ENCODE results near the gene ZBED2.

The ZBED2 gene

DNA sequence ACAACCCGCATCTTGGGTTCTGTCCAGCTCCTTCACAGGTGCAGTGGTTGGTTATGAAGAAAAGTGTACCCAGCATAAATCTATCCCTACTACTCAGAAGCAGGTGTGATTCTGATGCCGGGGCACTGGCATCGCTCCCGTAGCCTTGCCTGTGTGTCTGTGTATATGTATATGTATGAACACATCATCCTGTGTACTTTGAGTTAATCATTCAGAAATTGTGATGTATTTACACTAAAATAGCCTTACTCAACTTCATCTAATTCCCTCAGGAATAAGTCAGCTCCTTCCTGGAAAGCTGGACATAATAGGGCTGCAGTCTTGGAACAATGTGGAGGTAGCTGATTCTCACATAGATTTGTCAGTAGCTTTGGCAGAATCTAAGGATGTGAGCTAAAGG, 6.7 kb upstream of the ZBED2 start:
- DNase-seq: no peak

DNA sequence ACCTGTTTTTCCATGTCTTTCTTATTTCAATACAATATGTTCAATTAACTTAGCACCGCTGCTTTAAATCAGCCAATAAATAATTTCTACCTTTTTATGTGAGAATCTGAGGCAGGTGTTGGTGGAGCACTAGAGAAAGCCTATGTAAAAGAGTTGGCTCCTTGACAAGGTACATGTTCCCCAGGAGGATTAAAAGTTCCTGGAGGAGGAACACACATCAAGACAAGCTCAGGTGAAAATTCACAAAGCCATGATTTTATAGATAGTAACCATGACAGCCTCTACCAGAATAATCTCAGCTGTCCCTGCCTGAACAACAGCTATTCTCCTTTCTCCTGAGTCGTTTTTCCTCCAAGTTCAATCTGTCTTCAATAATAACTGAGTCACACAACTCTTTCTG, 3.4 kb upstream of the ZBED2 start:
- DNase-seq: no peak

DNA sequence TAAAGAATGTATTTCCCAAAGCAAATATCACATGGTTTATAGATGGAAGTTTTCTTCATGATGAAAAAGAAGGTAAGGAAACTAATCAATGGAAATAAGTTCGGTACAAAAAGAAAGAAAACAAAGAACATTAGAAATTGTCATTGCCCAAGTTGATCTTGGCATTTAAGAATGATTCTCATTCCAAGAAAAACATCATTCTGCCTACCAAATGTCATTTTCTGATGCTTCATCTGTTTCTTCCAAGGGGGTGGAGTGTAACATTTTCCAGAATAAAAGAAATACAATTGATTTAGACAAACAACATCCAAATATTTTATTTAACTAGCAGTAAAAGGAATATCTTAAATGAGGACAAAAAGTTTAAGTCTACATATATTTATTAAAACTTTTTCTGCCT, 3.0 kb upstream of the ZBED2 start:
- no peak for DNase-seq

DNA sequence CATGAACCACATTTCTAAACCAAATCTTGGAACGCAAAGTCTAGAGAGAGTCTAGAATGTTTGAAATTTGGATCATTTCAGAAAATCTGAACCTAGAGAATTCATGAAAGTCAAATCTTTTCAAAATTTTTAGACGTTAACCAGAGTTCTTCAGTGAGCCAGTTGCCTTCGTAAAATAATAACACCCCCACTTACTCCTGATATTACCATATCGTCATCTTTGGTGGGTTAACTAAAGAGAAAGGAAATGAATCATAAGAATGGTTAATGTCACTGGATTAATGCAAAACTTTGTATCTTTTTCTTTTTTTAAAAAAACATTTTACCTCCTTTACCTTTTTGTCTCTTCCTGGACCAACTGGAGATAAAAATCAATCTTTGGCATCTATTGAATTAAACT, 1.2 kb upstream of the ZBED2 start:
- no peak for DNase-seq

DNA sequence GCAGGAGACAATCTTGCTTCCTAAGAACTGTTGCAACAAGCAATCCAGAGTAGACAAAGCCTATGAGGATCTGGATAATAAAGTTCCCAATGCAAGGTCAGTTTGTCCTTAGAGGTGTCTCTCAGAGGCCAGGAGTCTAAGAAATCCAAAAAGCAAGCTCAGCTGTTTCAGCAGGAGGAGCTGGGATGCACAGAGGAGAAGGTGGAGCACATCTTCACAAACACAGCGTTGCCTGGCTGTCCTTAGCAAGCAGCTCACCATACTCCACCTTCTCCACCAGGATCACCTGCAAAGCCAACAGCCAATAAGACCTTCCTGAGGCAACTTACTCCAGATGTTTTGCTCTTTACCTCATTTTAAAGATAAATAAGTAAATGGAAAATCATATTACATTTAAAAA, 365 bp downstream of the ZBED2 start:
- DNase-seq: no peak

DNA sequence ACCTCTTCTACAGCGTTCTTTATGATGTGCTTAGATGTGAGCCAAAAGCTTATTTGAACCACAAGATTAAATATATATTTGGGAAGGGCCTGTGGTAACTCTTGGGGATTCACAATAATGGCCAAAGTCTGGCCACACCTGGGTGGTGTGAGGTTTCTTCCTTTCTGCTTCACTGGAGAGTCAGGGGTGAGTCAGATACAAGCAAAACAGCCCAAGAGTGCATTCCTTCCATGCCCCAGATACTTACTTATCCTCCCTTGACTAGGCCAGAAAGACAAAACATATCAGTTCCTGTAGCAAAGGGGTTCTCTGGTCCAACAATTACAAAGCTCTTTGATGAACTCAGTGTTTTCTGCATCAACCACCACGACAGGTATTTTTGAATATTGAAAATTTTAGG, 941 bp downstream of the ZBED2 start:
- no peak for DNase-seq

DNA sequence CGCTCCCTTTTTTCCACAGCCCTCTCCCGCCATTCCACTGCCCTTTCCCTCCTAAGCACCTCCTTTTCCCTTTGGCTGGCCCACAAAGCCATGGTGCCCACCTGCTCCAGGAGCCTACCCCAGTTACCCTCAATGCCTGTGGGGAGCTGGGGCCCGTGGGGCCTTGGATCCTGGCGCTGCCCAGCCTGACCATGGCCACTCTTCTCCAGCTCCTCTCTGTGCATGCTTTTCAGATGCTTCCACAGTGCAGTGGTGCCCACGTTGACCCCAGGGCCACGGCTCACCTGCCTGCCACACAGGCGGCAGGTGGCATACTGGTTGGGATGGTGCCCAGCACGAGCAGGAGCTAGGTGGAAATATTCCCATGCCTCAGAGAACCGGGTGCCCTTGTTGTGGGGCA, 1.5 kb downstream of the ZBED2 start:
- DNase-seq: no peak

DNA sequence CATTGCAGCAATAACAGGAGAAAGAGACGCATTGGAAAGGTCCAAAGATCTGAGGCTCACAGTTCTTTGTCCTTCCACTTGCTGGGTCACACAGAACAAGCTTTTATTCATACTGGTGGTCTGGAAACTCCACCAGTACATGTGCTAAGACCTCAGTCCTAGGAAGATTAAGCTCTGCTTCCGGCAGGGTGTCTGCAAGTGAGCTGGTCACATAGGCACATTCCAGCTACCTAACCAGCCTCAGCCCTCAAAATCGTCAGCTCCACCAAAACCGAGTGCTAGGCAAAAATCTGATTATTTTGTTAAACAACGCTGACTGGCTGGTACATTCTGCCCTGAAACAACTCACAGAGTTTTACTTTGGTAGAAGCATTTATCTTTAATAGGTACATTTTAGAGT, 2.2 kb downstream of the ZBED2 start:
- DNase-seq: no peak

DNA sequence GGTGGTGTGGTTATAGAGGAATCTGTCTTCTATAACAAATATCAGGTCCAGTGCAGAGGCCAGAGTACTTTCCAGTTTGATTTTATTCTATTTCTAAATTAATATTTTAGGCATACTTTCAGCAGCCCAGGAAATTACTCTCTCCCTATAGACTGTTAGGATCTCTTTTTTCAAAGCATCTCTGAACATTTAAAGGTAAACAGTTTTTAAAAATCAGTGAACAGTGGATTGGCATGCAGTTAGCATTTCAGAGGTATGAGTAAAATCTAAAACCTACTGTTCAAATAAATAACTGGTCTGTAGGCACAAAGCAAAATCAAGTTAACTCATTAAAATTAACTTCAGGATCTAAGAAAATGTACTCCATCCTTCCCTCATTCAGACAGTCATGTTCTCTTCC, 3.0 kb downstream of the ZBED2 start:
- DNase-seq: no peak

DNA sequence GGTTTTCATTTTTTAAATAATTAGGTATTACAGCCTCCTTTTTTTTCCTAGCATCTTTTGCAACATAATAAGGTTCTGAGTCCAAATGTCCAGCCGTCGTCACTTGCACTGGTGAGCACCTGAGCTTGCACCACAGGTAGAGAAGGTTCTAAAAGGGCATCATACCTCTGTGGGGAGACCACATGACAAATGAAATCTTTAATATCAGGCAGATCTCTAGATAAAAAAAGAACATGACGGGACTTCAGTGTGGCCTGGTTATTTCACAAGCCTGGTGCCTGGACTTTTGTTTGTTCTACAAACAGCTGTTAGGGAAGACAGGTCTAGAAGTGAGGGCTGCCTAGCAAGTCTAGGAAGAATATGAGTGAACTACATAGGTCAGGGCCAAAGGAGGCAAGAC, 3.6 kb downstream of the ZBED2 start:
- no peak for DNase-seq

DNA sequence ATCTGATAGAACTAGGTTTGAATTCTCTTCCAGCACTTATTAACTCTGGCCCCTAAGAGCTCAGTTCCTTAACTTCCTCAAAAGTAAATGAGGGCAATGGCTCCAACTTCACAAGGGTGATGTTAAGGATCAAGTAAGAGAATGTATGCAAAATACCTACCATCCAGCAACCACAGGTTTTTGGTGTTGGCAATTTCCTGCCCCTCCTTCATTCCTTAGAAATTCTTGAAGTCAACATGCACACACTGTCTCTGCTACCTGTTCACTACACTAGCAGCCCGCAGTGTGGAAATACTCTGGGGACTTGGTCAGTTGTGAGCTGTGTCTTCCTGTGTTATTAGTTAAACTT, 5.0 kb downstream of the ZBED2 start:
- no peak for DNase-seq

DNA sequence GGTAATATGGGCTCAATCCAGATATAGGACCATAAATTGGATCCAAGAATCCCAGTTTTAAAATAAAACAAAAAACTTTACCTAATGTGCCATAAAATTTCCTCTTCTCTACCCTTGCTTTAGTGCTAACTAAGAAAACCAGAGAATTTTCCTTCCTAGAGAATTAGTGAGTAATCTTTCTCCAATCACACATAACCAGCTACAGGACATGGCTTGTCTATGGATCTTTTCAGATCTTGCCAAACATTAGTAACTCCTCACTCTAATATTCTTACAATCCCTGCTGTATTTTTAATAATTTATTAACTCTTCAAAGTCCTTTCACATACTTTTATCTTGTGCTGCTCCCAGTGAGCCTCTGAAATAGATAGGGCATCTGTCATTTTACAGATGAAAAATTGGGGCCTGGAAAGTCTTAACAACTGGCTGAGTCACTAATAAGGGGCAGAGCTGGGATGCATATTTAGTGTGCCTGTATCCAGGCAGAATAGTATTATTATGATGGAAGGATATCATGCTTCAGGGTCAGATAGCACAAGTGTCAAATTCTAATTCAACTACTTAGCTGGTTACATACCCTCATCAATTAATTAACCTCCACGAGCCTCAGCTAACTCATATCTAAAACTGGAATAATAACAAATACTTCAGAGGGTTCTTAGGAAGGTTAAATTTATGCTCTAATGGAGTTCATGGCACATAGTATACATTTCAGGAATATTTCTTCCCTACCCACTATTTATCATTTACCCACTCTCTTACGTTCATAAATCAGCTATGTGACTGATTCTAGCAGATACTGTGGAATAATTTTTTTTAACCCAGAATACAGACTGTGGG, 5.6 kb downstream of the ZBED2 start:
- DNase-seq: no peak

DNA sequence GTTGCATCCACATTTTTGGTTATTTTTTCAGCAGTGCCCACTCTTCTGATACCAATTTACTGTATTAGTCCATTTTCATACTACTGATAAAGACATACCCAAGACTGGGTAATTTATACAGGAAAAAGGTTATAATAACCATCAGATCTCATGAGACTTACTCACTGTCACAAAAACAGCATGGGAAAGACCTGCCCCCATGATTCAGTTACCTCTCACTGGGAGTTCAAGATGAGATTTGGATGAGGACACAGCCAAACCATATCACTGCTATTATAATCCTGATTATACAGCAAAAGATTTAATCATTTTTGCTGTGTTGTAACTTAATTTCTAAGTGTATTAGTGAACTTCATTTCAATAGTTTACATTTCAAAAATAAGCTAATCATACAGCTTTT, 6.6 kb downstream of the ZBED2 start:
- no peak for DNase-seq

DNA sequence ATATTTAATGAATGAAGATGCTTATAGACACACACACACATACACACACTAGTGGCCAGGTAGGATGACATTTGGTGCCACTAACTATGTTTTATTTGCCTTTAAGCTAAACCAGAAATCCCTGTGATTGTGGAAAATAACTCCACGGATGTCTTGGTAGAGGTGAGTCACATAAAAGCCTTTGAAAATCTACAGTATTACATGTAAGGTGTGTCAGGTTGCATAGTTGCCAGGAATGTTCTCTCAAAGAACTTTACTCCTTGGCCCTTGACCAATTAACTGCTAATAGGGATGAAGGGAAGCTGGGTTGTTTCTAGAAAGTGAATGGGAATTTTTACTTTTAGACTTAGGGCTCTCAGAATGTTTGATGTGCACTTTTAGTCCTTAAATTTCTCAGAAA, 9.9 kb downstream of the ZBED2 start:
- DNase-seq: no peak

DNA sequence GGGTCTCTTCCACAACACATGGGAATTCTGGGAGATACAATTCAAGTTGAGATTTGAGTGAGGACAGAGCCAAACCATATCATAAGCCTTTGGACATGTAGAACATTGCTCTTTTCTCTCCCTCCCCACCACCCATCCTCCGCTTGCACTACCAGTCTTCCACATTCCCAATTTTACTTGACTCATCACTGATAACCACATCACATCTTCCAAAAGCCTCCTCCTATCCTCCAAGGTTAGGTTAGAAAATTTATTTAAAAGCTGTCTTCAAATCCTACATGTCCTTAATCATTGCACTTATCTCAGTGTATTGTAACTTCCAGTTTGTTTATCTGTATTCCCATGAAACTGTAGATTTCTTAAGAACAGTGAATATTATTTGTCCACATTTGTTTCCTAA, 10.4 kb downstream of the ZBED2 start:
- no peak for DNase-seq

DNA sequence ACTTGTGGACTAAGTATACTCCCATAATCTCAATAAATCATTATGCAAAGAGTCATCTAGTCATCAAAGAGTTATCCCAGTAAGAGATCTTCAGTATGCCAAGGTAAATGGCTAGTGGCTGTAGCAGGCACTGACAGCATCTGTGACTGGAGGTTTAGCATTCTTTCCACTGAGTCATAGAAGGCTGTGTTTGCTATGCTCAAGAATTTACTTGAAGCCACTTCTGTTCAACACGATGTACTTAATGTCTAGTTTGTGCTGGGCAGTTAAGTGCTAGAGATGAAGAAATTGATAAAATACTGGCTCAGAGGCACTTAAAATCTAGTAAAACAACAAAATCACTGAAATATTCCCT, 13.0 kb downstream of the ZBED2 start:
- no peak for DNase-seq

DNA sequence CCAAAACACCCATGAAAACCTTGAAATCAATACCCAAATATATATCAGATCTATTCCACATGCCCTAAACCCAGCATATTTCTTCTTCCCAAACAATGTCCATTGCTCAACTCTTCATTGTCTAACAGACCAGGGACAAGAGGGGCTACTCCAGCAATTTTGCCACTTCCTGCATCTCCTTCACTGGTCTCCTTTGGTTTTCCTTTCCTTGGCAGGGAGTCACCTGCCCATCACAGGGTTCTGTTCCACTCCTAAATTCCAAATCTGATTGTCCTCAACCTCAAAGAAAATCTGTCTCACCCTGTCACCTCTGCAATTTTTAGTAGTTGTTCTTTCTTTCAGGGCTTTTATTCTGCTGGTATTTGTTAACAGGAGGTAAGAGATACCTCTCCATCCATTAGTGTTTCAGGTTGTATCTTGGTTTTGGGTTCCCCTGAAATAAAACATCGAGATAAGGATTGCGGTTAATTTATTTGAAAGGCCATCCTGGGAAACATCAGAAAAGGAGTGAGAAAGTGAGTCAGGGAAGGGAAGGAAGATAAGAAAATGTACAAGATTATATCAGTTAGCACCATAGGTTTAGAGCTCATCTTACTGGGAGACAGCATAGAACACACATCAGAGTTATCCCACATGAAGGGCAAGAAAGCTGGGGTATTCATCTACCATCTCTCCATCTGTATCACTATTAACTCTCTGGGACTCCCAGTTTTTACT, 13.6 kb downstream of the ZBED2 start:
- DNase-seq: no peak

DNA sequence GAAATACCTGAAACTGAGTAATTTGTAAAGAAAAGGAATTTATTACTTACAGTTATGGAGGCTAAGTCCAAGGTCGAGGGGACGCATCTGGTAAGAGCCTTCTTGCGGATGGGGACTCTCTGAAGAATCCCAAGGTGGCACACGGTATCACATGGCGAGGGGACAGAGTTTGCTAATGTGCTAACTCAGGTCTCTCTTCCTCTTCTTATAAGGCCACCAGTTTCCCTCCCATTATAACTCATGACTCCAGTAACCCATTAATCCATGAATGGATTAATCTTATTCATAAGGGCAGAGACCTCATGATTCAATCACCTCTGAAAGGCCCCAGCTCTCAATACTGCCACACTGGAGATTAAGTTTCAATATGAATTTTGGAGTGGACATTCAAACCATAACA, 15.7 kb downstream of the ZBED2 start:
- DNase-seq: no peak

DNA sequence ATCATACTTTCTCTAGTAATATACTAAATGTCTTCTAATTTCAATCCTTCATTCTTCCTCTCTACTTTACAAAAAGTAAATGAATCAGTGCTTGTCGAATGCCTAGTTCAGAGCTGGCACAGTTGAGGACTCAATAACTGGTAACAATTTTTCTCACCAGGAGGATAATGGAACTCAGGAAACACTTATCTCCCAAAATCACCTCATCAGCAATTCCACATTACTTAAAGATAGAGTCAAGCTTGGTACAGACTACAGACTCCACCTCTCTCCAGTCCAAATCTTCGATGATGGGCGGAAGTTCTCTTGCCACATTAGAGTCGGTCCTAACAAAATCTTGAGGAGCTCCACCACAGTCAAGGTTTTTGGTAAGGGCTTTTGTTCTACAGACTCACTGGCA, 16.3 kb downstream of the ZBED2 start:
- no peak for DNase-seq

DNA sequence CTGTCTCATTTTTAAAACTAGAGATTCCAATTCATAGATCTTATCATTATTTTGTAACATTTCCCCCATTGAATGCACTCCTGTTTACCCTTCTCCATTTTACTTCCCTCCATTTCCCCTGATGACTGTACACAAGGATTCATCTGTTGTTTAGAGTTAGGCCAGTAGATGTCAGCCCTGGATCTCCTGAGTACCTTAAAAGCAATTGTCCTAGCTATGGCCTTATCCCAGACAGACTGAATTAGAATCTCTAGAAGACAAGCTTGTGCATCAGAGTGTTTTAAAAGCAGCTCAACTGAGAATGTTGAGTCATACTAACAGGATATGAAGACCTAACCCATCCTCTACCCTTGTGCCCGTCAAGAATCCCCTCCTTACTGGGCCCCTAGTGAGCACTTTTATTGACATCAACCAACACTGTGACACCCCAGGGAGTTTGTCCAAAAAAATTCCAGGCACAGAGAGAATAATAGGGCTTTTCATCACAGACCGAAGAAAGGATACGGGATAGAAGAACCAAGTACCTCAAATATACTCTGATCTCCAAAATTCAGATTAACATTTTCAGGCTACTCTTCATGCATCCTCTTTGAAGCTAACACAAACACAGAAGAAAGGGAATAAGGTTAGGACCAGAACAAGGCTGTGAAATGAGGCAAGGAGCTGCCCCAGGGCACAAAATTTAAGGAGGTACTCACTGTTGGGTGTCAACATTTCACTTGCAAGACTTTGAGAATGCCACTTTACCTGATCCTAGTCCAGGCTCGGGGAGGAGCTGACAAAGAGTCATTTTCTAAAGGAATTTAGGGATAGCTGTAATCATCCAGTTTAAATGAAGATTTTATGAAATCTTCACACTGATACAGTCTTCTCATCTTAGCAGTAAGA, 17.1 kb downstream of the ZBED2 start:
- peak; percentile 50 for DNase-seq

DNA sequence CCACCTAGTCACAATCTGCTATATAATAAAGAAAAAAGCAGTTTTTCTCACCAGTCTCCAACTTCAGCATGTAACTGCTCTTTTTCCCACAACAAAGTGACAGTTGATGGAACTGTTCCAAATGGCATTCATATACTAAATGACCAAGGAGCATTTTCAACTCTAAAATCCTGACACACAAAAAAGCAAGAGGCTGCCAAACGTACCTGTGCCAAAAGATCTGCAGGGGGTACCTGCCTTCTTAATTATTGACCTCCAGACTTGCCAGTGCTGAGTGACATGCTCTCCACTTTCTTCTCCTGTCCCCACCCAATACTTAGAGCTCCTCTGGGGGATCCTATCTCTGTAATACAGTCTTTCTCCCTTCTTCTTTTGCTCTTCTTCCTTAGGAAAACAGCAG, 18.0 kb downstream of the ZBED2 start:
- no peak for DNase-seq

DNA sequence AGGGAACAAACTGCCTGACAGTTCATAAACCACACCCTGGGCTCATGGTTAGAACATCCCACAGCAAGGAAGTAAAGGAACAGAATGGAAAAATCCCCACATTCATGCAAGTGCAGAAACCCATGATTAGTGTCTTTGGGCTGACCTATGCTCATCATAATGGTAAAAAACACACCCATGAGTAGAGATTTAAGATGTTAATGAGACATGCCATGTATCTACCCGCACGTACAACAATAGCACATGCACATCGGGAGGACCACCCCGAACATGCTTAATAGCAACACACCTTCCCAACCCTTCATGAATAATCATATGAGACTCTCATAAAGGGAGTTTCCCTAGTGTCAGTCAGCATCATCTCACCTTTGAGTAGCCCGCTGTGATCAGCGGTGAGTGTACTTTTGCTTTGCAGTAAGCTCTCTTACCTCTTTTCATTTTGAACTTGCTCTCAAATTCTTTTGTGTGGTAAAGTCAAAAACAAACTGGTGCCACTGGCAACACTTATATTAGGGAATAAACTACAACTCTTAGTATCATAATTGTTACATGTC, 23.2 kb downstream of the ZBED2 start:
- peak; percentile 31 for DNase-seq

DNA sequence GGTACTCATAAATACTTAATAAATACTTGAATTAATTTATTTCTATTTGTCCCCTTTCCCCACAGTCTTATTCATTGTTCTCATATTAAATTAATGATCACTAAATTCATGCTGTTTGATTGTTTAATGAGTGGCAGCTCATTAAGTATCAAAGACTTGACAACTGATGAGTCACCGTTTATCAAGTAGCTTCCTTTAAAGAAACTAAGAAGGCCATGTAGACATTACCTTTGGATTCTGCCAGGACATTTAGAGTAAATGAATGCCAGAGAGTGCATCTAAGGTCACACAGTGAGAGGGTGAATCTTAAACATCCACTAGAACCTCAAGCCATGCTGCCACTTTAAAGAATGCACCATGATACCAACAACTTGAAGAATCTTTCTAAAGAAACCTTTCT, 23.9 kb downstream of the ZBED2 start:
- DNase-seq: no peak

Measured in CD4-positive, alpha-beta T cell treated with Interleukin-10 for 1 hour (primary cell).